Fibroblast of skin of scalp (primary cell): ENCODE results near the gene ACSS1.
A peak's percentile ranks its signal among the peaks of the same experiment; 100 is the strongest.

Experiments used
- DNase-seq: peaks from one replicate; pipeline ENCODE4 v3.0.0-alpha.2; 2013

The ACSS1 gene

GRCh38 chr20:25058847-25059810 is 1.2 kb upstream of the ACSS1 start:
- peak; percentile 38 for DNase-seq

GRCh38 chr20:25057234-25058050 is 497 bp downstream of the ACSS1 start:
- peak; percentile 68 for DNase-seq

- DNase-seq = no peak
Observed at GRCh38 chr20:25056690-25057233, 1.2 kb downstream of the ACSS1 start.

- DNase-seq = peak; percentile 22
Observed at GRCh38 chr20:25055711-25056495, 2.0 kb downstream of the ACSS1 start.

GRCh38 chr20:25054995-25055629 is 2.8 kb downstream of the ACSS1 start:
- peak; percentile 27 for DNase-seq

DNA sequence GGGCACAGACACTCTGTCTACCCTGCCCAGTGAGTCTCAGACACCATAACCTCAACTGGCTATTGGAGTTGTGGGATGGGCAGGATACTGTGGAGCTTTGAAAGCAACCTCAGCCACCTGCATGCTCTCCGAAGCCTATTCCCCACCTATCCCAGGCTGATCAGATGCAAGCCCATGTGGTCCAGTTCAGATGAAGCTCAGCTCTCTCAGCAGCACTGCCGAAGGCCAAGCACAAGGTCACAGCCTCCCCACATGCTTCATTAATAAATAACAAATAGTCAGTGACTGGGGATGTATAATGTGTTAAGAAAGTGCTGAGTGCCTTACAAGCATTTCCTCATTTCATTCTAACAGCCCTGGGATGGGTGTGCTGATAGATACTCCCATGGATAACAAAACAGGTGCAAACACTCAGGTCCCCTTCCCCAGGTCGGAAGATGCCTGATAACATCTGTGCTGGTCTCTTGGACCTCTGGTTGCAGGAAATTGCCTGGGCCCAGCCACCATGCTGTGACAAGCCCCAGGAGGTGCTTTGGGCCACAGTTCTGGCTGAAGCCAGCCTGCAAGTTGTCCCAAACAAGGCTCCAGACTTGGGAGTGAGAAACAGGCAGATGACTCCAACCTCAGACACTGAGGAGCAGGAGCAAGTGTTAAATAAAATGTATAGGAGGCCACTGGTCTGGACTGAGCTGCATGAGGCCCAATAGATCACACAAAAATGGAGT is 3.7 kb downstream of the ACSS1 start:
- DNase-seq = no peak

DNA sequence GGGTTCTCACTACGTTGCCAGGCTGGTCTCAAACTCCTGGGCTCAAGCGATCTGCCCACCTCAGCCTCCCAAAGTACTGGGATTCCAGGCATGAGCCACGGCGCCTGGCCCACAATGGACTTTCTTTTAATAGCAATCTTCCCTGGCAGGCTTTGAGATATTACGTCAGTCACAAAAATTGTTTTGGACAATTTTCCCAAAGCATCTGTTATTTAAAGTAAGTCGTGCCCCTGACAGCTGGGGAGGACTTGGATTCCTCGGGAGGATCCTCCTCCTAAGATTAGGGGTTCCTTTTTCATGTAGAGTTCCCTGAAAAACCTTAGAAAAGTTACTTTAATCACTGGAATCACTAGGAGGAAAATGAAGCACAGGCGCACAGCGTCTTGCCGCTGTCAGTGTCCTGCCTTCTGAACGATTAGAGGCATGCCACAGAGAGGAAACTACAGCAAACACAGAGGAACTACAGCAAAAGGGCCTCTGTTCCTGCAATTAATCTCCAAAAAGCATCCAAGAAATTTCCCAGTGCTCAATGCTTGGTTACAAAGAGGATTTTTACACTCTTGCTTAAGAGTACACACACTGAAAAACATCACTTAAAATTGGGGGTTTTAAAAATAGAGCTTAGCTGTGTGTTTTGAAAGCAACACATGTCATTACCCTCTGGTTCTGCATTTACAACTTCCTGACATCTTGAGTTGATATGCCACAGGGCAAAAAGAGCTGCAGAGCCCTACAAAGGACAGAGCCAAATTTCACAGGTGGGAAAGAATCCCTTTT is 4.5 kb downstream of the ACSS1 start:
- peak; percentile 72 for DNase-seq

- peak; percentile 7 for DNase-seq
Observed at GRCh38 chr20:25052255-25053194, 5.4 kb downstream of the ACSS1 start.

- no peak for DNase-seq
Observed at GRCh38 chr20:25051386-25052155, 6.4 kb downstream of the ACSS1 start.

GRCh38 chr20:25050501-25051350 is 7.2 kb downstream of the ACSS1 start:
- DNase-seq = no peak

GRCh38 chr20:25050082-25050481 is 7.9 kb downstream of the ACSS1 start:
- no peak for DNase-seq

DNA sequence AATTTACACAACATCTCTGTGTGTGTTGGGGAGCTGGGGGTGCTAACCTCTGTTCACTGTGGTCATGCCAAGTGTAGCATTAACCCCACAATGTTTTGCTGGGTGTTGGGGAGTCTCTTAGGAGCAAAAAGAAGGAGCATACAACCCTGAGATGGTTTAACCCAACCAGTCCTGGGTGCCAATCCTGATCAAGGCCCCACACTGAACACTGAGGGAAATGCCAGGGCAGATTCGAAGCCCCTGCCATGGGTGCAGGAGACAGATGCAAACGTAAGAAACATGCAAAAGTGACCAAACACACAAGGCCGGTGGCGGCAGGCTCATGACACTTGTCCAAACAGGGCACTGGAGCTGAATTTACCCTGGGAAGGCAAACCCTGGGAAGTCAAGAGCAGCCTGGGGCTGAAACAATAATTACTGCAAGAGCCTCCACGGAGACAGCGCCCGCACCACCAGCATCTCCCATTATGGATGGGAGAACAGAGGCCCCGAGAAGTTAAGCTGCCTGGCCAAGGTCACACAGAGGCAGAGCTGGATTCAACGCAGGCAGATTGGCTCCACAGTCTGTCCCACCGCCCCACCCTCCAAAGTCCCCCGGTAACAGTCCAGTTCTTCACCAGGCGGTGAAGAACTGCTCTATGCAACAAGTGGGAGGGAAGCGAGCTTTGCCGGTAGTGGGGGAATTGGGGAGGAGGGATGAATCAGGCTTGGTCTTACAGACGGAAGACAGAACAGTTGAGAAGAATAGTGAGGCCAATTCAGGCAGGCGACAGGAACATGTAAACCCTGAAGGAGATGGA is 8.5 kb downstream of the ACSS1 start:
- no peak for DNase-seq

- no peak for DNase-seq
Observed at GRCh38 chr20:25048519-25048952, 9.4 kb downstream of the ACSS1 start.

- DNase-seq = no peak
Observed at GRCh38 chr20:25047766-25048165, 10.2 kb downstream of the ACSS1 start.

DNA sequence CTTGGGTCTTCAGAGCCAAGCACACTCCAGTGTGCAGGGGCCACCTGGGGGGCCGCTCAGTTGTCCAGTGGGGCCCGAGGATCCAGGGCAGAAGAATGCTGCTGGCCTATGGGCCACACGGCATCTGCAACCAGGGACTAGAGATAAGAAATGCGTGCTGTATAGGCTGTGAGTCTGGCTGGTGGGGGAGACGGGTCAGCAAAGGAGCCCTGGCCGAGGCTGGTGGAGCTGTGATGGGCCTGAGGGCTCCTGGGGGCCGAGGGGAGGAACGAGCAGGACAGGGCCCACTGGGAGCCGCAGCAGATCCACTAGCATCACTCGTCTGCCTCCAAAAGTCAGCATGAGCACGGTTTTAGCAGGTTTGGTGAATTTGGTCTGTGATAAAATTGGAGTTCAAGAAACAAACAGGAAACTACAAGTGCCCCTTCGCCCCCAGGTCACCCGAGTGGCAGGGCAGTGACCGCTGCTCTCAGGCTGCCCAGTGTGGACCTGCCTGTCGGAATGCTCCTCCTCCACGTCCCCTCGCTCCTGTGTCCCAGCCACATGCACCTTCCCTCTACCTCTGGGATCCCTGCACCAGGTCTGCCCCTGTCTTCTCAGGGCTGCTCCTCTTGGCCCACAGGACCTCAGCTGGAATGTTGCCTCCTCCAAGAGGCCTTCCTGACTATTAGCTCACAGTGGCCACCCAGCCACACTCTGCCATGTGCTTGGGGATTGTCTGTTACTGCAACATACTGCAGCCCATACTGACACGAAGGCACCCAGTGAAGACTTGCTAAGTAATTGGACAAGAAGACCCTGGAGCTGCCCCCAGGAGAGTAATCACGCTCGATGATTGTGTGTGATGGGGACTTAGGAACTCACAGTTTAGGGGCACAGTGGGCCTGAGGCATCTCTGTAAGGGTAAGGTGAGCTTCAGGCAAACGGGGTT is 10.9 kb downstream of the ACSS1 start:
- no peak for DNase-seq
